Mucosa of gallbladder (tissue), 1 donor: ENCODE measurements around the gene MAFG. TPM values are rescaled to one million over a fixed set of nuclear protein-coding genes. Genes with fewer than 3 reads are reported as not detected.
A peak's percentile ranks its signal among the peaks of the same experiment; 100 is the strongest.
"Not testable (repeated sequence)": the region's sequence is repeated elsewhere in the genome, so short reads cannot be mapped to it uniquely, and the experiment has no call there.

Experiments used
- DNase-seq: peaks from one replicate; pipeline ENCODE4 v3.0.0-alpha.2; 2020; ENCODE audit warnings: low spot score
- total RNA-seq: library from RNA; stranded (reverse); gene quantifications from one replicate; pipeline ENCODE4 v1.2.1, GENCODE V29; 2021
- donor health status: DM: no; HTN: no; CAD: no.

Gene MAFG
- total RNA-seq, 1 donor from 2014 or later, result 31.6 TPM

DNA sequence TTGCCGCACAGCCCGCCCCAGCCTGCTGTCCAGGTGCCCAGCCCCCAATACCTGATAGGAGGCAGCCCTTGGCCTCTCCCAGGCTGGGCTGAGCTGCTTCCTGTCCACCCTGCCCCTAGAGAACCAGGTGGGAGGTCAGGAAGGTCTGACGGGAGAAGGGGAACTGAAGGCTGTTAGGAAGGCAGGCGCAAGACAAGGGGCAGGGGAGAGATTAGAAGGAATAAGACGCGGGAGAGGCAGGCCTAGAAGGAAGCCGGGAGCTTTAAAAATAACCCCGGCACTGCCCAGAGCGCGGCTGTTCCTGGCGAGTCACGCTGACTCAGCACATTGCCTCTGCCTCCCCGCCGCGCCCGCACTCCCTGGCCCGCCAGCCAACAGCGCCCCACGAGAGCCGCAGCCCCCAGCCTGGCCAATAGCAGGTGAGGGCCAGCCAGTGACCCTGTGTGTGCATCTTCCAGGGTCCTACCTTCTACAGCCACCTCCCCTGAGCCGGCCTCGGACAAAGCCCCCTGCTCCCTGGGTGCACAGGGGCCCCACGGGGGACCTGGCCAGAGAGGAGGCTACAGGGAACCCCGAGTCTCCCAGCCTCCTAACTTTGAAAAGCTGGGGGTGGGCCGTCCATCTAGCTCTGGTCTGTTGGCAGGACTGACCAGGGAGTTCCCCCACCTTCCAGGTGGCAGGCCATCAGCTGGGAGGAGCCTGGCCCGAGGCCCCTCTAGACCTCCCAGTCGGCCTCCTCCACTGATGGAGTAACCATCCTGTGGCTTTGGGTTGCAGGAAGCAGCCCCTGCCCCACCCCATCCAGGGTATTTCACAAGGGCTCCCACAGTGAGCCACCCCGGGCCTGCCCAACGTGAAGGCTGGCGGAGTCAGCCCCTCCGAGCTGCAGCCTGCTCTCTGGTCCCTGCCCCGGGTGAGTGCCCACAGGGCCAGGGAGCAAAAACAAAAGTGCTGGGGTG, 4.0 kb downstream of the MAFG start:
- DNase-seq, result peak; percentile 81

DNA sequence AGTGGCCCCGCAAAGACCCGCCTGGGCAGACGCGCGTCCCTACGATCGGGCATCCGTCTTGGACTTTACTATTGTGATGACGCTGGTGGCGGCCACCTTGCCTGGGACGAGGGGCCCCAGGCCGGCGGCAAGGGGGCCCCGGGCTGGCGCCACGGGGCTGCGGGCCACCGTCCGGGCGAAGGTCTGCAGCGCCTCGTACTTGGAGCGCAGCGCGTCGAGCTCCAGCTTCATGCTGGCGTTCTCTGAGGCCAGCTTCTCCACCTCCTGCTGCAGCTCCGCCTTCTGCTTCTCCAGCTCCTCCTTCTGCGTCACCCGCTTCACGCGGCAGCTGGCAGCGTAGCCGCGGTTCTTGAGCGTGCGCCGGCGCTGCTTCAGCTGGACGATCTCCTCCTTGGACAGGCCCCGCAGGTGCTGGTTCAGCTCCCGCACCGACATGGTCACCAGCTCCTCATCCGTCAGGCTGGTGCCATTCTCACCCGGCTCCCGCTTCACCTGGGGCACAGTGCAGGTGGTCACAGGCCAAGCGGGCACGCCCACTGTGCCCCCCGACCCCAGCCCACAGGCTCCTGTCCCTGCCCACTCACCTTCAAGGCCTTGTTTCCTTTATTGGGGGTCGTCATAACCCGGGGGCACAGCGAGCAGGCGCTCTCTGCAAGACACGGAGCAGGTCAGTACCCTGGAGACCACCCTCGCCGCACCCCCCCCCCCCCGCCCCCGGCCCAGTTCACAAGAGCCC, 4.8 kb downstream of the MAFG start:
- DNase-seq, result no peak

DNA sequence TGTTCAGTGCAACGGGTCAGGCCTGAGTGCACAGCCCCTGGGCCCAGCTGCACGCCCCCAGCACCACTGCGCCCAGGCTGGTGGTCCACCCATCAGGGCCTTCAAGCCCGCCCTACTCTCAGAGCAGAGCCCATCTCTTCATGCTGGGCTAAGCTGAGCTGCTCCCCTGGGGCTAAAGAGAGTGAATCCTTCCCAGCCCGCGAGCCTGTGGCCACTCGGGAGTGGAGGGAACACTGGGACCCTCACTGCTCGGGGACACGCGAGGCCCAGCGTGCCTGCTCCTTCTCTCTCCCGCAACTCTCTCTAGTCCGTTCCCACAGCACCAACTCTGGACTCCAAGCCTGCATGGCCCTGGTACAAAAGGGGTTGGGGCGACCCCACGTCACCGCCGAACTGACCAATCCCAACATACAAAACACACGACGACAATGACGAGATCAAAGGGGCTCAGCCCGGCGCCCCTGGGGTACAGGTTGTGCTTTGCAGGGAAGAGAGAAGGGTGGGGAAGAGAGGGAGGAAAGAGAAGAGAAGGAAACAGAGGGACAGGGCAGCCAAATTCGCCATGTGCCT, 5.5 kb downstream of the MAFG start:
- no peak for DNase-seq

DNA sequence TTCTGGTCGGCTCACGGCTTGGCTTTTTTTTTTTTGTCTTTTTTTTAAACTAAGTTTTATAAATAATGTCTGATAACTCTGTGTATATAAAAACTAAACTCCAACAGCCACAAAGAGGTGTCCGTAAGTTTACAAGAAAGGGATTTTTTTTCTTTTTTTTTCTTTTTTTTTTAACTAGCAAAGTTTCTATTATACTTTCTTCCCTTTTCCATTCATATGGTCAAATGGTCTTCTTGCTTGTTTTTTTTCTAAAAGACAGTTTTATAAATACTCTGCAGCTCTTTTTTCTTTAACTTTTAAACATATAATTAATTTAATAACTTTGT, 6.0 kb downstream of the MAFG start:
- no peak for DNase-seq

DNA sequence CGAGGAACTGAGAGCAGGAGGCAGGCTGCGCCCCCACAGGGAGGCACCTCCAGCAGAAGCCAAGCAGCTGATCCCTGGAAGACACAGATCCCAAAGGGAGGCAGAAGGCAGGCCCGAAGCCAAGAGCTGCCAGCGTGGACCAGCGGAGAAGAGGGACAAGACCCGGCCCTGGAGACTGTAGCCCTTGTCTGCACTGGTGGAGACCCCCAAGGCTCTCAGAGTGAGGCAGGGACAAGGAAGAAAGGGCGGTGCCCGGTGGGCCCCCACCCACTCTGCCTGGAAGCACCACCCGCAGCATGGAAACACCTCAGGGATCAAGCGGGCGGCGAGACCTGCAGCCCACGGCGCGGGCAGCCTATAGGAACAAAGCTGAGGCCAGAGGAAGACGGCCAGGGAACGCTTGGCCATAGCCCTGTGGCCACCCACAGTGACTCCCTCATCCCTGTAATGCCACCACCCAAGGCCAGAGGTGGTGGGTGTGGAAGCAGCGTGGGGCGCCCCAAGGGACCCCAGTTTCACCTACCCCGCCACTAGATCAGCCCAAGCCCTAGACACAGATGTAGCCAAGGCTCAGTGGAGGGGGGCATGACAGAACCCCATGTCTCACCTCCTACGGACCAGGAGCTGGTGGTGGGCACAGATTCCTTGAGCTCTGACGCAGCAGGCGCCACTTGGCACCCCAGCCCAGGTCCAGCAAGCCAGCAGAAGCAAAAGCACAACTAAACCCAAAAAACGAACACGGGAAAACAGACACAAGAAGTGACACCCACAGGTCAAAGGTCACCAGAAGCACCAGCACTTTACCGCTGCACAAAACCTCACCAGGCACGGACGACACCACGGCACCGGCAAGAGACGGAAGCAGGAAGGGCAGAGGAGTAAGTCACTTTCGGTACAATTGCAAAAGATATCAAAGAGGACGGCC, 6.7 kb downstream of the MAFG start:
- no peak for DNase-seq

GRCh38 chr17:81918832-81919545, 8.5 kb downstream of the MAFG start:
- peak; percentile 66 for DNase-seq

GRCh38 chr17:81918333-81918669, 9.2 kb downstream of the MAFG start:
- not testable (repeated sequence) for DNase-seq

- peak; percentile 79 for DNase-seq
These were observed 9.8 kb downstream of the MAFG start, which contains the start of gene SIRT7 for GRCh38 chr17:81917565-81918332. Gene SIRT7 (minus strand): TSS chr17:81918176. CDS start chr17:81918131, 45 bp downstream.

GRCh38 chr17:81916234-81917001, 11.1 kb downstream of the MAFG start:
- DNase-seq, result no peak

DNA sequence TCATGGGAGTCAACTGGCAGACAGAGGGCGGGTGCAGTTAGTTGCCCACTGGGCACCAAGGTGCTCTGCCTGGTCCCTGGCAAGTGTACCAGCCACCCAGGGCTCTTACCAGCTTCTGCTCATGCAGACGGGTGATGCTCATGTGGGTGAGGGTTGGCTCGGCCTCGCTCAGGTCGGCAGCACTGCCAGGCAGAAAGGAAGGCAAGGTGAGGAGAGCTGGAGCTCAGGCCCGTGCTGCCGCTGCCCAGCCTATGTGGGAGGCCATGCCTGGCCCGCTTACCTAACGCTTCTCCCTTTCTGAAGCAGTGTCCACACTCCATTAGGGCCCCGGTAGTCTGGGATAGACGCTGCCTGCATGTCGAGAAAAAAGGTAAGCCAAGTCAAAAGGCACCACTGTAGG, 12.2 kb downstream of the MAFG start:
- DNase-seq, result no peak

GRCh38 chr17:81914103-81914850, 13.3 kb downstream of the MAFG start:
- DNase-seq, result no peak

- no peak for DNase-seq
These were observed 14.0 kb downstream of the MAFG start for GRCh38 chr17:81913394-81914102.

DNA sequence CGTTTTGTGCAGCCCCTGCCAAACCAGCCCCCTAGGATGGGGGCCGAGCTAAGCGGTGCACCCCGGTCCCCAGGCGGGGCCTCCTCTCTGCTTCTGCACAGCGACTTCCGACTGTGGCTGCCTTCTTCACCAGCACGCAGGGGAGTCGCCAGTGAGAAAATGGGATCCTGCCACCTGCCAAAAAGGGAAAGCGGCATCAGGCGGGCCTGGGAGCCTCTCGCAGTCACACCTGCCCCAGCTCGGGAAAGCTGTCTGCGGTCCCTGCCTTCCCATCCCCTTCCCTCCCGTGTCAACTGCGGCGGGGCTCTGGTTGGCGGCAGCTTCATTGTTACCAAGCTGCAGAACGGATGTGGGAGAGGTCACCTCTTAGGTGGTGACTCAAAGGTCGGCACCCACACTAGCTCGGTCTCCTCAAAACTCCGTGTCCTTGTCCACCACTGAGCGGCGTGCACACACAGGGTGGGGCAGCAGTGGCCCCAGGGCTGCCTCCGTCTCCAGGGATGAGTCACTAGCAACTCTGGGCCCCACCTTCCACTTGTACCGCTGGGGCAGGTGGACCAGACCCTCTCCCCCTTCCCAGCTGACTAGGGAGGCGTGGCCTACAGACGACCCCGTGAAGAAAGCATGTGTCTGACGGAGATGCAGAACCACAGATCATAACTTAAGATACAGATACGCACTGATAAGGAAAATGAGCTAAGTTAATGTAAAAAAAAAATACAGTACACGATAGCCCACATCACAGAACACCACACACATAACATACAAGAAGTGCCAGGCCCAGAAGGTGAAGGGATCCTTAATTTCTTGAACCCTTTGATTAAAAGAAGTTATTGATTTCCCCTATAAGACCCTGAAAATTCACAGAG, 14.9 kb downstream of the MAFG start:
- no peak for DNase-seq

GRCh38 chr17:81911969-81912368, 15.6 kb downstream of the MAFG start:
- DNase-seq, result no peak

DNA sequence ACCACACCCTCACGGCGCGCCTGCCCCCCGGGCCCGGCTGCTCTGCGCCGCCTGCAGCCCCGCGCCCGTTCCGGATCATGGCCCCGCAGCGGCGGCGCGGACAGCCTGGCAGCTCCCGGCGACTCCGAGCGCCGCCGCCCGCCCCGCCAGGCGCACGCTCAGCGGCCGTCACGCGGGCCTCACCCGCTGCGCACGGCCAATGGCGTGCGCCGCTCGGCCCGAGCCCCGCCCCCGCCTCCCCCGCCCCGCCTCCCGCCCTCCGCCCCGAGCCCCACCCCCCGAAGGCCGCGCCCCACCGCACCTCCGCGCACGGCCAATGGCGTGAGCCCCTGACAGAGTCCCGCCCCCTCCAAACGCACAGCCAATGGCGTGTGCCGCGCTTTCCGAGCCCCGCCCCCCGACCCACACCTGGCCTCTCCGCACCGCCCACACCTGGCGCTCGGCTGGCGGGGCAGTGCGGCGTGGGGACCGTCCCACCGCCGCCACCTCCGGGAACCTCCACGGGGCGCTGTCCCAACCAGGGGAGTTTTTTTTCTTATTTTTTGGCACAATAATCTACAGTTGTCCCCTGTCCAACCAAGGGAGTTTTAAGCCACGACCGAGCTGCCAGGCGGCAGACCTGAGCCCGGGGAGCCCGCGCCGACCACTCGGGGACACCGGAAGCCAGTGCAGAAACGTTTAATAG, 16.1 kb downstream of the MAFG start, which contains the start of gene PCYT2:
TSS of gene PCYT2 (minus strand) at position 123 of the 685 bp plus-strand sequence. CDS start at position 79, 44 bp downstream.
- DNase-seq, result peak; percentile 93

DNA sequence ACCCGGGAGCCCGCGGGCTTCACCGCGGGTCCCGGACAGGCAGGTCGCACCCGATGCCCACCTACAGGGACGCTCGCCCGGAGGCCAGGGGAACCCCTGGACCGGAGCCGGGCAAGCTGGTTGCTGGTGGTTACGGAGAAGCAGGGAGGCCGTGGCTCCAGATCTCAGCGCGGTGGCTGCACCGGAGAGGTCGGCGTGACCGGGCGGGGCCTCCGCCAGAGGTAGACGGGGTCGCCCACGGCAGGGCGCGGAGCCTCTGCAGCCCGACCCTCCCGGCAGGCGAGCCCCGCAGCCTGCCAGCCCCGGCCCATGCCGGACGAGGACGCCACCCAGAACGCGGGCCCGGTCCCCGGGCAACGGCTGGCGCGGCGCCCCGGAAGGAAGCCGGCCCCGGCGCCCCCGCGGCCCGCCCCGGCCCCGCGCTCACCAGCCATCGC, 16.7 kb downstream of the MAFG start:
- DNase-seq, result no peak
